MM.1S (cell line): ENCODE results near the gene ARHGAP42.

ENCODE experiments used
- DNase-seq: peaks from one replicate; pipeline ENCODE4 v3.0.0-alpha.2; 2015
- H2AFZ ChIP-seq: fragments of 300-600 bp; sonication (generic); 2 replicates; pipeline ENCODE4 v1.6.0; 2016; ENCODE audit warnings: antibody characterized with exemption, low read length
- H3F3A ChIP-seq: fragments of 300-600 bp; sonication (generic); 2 replicates; pipeline ENCODE4 v1.6.1; 2016; ENCODE audit warnings: mild to moderate bottlenecking, antibody characterized with exemption, low read length, moderate library complexity, mixed read lengths; ENCODE audit not compliant: insufficient read depth
- H3K27ac ChIP-seq: fragments of 300-600 bp; sonication (generic); 2 replicates; pipeline ENCODE4 v1.5.1; 2016; ENCODE audit warnings: mild to moderate bottlenecking, low read length
- H3K27me3 ChIP-seq: fragments of 300-600 bp; sonication (generic); replicated peaks from 2 replicates; pipeline ENCODE4 v1.6.0; 2016; ENCODE audit warnings: low read length; ENCODE audit not compliant: insufficient read depth
- H3K36me3 ChIP-seq: fragments of 300-600 bp; sonication (generic); replicated peaks from 2 replicates; pipeline ENCODE4 v1.6.1; 2016; ENCODE audit warnings: mild to moderate bottlenecking, low read length, mixed read lengths; ENCODE audit not compliant: insufficient read depth
- H3K4me1 ChIP-seq: fragments of 300-600 bp; sonication (generic); 2 replicates; pipeline ENCODE4 v1.6.1; 2016; ENCODE audit warnings: low read length, mixed read lengths
- H3K4me2 ChIP-seq: fragments of 300-600 bp; sonication (generic); 2 replicates; pipeline ENCODE4 v1.6.0; 2016; ENCODE audit warnings: low read depth, low read length
- H3K4me3 ChIP-seq: fragments of 300-600 bp; sonication (generic); 2 replicates; pipeline ENCODE4 v1.5.1; 2016; ENCODE audit warnings: low read length, mixed read lengths
- H3K79me2 ChIP-seq: fragments of 300-600 bp; sonication (generic); 2 replicates; pipeline ENCODE4 v1.6.1; 2016; ENCODE audit warnings: mixed run types, low read length, mixed read lengths
- H3K9ac ChIP-seq: fragments of 300-600 bp; sonication (generic); 2 replicates; pipeline ENCODE4 v1.6.1; 2016; ENCODE audit warnings: low read length, mixed read lengths
- H3K9me2 ChIP-seq: fragments of 300-600 bp; sonication (generic); replicated peaks from 2 replicates; pipeline ENCODE4 v1.6.1; 2016; ENCODE audit warnings: mild to moderate bottlenecking, low read length, mixed read lengths; ENCODE audit not compliant: insufficient read depth
- H3K9me3 ChIP-seq: fragments of 300-600 bp; sonication (generic); replicated peaks from 2 replicates; pipeline ENCODE4 v1.6.1; 2016; ENCODE audit warnings: mild to moderate bottlenecking, low read length, mixed read lengths; ENCODE audit not compliant: insufficient read depth
- H4K20me1 ChIP-seq: fragments of 300-600 bp; sonication (generic); 2 replicates; pipeline ENCODE4 v1.6.1; 2016; ENCODE audit warnings: mild to moderate bottlenecking, low read length, moderate library complexity, mixed read lengths; ENCODE audit not compliant: insufficient read depth
- EZH2 ChIP-seq: fragments of 300-600 bp; sonication (generic); optimal IDR thresholded peaks from 2 replicates; pipeline ENCODE3; 2017; ENCODE audit warnings: low read depth, mild to moderate bottlenecking, antibody characterized with exemption, low read length, mixed read lengths
- EZH2phosphoT487 ChIP-seq: fragments of 300-600 bp; sonication (generic); IDR thresholded peaks from 2 replicates; pipeline ENCODE4 v1.6.1; 2018; ENCODE audit warnings: antibody characterized with exemption, low read length
- TF ChIP-seq, protein P1 (sequence below): fragments of 300-600 bp; sonication (generic); IDR thresholded peaks from 2 replicates; pipeline ENCODE4 v1.5.1; 2016; ENCODE audit warnings: antibody characterized with exemption, low read length, mixed read lengths

Gene ARHGAP42

DNA sequence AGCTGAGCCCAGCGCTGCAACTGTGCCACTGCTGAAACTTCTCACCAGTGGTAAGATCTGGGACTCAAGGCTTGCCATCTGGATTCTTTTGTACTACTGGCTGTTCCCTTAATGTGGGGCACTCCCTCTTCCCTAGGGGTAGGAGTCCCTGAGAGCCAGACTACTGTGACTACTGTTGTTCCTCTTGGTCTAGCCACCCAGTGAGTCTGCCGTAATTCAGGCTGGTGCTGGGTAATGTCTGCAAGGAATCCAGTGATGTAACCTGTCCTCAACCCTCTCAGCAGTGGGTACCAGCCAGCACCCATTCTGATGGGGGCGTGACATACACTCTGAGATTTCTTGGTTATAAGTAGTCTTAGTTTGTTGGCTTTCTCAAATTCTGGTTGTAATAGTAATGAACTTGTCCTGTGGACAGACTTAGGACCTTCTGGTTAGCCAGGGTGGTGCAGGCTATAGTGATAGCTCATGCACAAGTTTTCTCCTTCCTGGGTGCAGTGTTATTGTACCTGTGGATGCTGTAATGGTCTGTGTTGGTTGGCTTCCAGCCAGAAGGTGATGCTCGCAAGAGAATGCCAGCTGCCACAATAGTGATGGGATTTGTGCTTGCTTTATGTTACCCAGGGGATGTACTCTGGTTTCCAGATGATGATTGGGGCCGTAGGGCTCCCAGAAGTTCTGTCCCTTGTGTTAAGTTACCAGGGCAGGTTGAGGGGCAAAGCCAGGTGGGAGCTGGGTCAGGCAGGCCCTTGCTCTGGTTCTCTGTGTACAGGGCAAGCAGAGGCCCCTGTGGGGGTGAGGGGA is 65.5 kb downstream of the ARHGAP42 start:
- H3K9ac ChIP-seq = no peak overlapping the region
- no peak for TF ChIP-seq EZH2
- TF ChIP-seq EZH2phosphoT487 = no peak
- TF ChIP-seq, protein P1, sequence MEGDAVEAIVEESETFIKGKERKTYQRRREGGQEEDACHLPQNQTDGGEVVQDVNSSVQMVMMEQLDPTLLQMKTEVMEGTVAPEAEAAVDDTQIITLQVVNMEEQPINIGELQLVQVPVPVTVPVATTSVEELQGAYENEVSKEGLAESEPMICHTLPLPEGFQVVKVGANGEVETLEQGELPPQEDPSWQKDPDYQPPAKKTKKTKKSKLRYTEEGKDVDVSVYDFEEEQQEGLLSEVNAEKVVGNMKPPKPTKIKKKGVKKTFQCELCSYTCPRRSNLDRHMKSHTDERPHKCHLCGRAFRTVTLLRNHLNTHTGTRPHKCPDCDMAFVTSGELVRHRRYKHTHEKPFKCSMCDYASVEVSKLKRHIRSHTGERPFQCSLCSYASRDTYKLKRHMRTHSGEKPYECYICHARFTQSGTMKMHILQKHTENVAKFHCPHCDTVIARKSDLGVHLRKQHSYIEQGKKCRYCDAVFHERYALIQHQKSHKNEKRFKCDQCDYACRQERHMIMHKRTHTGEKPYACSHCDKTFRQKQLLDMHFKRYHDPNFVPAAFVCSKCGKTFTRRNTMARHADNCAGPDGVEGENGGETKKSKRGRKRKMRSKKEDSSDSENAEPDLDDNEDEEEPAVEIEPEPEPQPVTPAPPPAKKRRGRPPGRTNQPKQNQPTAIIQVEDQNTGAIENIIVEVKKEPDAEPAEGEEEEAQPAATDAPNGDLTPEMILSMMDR = no peak
- no peaks in the 10 kb centered on the region for H3K9me3 ChIP-seq
- H3K27ac ChIP-seq = no peak overlapping the region
- H3K9me2 ChIP-seq = no peaks in the 10 kb centered on the region
- H3K4me2 ChIP-seq = no peak overlapping the region
- H4K20me1 ChIP-seq = no peaks in the 10 kb centered on the region
- H3K4me1 ChIP-seq = no peaks in the 10 kb centered on the region
- no peak for DNase-seq
- H3K27me3 ChIP-seq = no peaks in the 10 kb centered on the region
- no peaks in the 10 kb centered on the region for H3K36me3 ChIP-seq
- no peak overlapping the region for H3K4me3 ChIP-seq
- no peak overlapping the region for H2AFZ ChIP-seq
- H3F3A ChIP-seq = no peaks in the 10 kb centered on the region
- H3K79me2 ChIP-seq = no peaks in the 10 kb centered on the region

DNA sequence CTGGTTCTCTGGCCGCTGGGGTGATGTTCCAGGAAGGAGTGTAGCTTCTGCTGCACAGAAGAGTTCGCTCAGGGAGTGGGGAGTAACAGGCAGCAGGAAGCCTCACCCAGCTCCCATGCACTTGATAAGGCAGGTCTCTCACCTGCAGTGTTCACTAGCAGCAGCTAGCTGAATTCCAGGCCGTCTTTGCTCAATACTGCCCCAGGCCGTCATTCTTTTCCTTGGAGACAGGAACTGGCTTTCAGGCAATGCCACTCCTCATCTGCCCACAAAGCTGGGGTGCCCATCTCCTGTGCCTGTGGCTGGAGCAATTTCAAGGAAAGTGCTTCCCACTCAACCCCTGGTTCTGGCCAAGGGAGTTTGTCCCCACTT is 66.1 kb downstream of the ARHGAP42 start:
- Histone ChIP-seq H3K27ac (no peak overlapping the region), H3F3A (no peaks in the 10 kb centered on the region), H2AFZ (no peak overlapping the region), H3K9me3 (no peaks in the 10 kb centered on the region), H3K27me3 (no peaks in the 10 kb centered on the region), H3K36me3 (no peaks in the 10 kb centered on the region), H3K9ac (no peak overlapping the region), H4K20me1 (no peaks in the 10 kb centered on the region), H3K79me2 (no peaks in the 10 kb centered on the region), H3K4me1 (no peaks in the 10 kb centered on the region), H3K9me2 (no peaks in the 10 kb centered on the region), H3K4me3 (no peak overlapping the region), H3K4me2 (no peak overlapping the region)
- DNase-seq = no peak
- TF ChIP-seq EZH2phosphoT487 (no peak), EZH2 (no peak)
- TF ChIP-seq, protein P1 = no peak

DNA sequence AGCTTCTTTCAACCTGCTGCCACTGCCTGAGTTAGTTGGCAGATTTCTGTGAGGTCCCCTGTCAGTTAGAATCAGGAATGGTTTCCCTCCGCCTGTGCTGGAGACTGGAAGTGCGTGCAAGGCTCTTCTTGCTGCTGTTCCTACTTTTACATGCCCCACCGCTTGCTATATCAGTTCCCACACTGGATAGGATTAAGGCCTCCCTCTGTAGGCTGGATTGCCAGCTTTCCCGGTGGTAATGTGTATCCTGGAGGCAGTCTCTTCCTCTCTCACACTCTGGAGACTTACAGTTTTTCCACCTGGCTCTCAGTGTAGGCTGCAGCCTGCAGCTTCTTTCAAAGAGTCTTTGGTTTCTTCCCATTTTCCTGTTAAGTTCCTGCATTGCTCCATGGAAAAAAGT is 66.5 kb downstream of the ARHGAP42 start:
- Histone ChIP-seq H3K9me2 (no peaks in the 10 kb centered on the region), H3K9ac (no peak overlapping the region), H4K20me1 (no peaks in the 10 kb centered on the region), H2AFZ (no peak overlapping the region), H3K4me2 (no peak overlapping the region), H3K9me3 (no peaks in the 10 kb centered on the region), H3K36me3 (no peaks in the 10 kb centered on the region), H3K4me3 (no peak overlapping the region), H3K4me1 (no peaks in the 10 kb centered on the region), H3F3A (no peaks in the 10 kb centered on the region), H3K27me3 (no peaks in the 10 kb centered on the region), H3K79me2 (no peaks in the 10 kb centered on the region), H3K27ac (no peak overlapping the region)
- TF ChIP-seq EZH2phosphoT487 = no peak
- no peak for TF ChIP-seq EZH2
- TF ChIP-seq, protein P1 = no peak
- DNase-seq = no peak
